Aorta (tissue), 5 donors: ENCODE data around the gene RIN3. TPM values are rescaled to one million over a fixed set of nuclear protein-coding genes. Genes with fewer than 3 reads are reported as not detected.
A peak's percentile ranks its signal among the peaks of the same experiment; 100 is the strongest.

Source experiments
- ATAC-seq: fragments of 200-7000 bp; cut with Tn5 transposase; one replicate; pipeline ENCODE4 v1.9.1; 2022; ENCODE audit warnings: moderate library complexity; ENCODE audit not compliant: low FRiP score
- DNase-seq, 2 donors: peaks; one replicate each; pipeline ENCODE4 v3.0.0-alpha.2; 2020
- H3K27ac ChIP-seq, 2 donors: one replicate each; pipeline ENCODE4 v1.5.1; 2013; ENCODE audit warnings: low read length in 2 of 2, mild to moderate bottlenecking in 2 of 2, moderate library complexity in 2 of 2, control low read depth in 1 of 2, inconsistent platforms in 1 of 2, low read depth in 1 of 2
- H3K27me3 ChIP-seq, 2 donors: one replicate each; pipeline ENCODE4 v1.6.1; 2013; ENCODE audit warnings: control low read depth in 1 of 2, low read length in 1 of 2, mild to moderate bottlenecking in 1 of 2, moderate library complexity in 1 of 2; ENCODE audit not compliant: insufficient read depth in 2 of 2, control insufficient read depth in 1 of 2
- H3K36me3 ChIP-seq, 2 donors: one replicate each; pipeline ENCODE4 v1.6.1; 2013; ENCODE audit warnings: control low read depth in 1 of 2, low read length in 1 of 2, mild to moderate bottlenecking in 1 of 2; ENCODE audit not compliant: insufficient read depth in 2 of 2, control insufficient read depth in 1 of 2
- H3K4me1 ChIP-seq, 2 donors: one replicate each; pipeline ENCODE4 v1.6.1; 2013; ENCODE audit warnings: low read length in 2 of 2, control low read depth in 1 of 2, mild to moderate bottlenecking in 1 of 2, moderate library complexity in 1 of 2; ENCODE audit not compliant: insufficient read depth in 2 of 2, control insufficient read depth in 1 of 2
- H3K4me3 ChIP-seq, 2 donors: one replicate each; pipeline ENCODE4 v1.5.1; 2013; ENCODE audit warnings: low read length in 2 of 2, control low read depth in 1 of 2, mild to moderate bottlenecking in 1 of 2
- H3K9me3 ChIP-seq: one replicate; pipeline ENCODE4 v1.6.1; 2013; ENCODE audit warnings: mild to moderate bottlenecking, low read length; ENCODE audit not compliant: control insufficient read depth
- WGBS, 2 donors: extraction: QIAGEN DNeasy Blood & Tissue Kit; methylation state at CpG; one replicate each; pipeline ENCODE4 v1.1.7; 2013; 5-methylcytosine and 5-hydroxymethylcytosine counted together
- intact Hi-C, 2 donors: fragments of 100-400 bp; cut with DNase I; formaldehyde crosslinking; loops; one replicate each; pipeline versions ENCODE4 v1.14.2 to v1.15.0; 2022
- polyA plus RNA-seq, 2 donors: library from polyadenylated mRNA; stranded (reverse); fragments of 200-250 nt; gene quantifications; one replicate each; pipeline ENCODE4 v1.2.3, GENCODE V29; 2013
- total RNA-seq, 2 donors: library from RNA; stranded (reverse); fragmentation: NEBNext Ultra II Directional; extraction: Animal tissue kit (Norgen Biotek cat#: 25700); gene quantifications; one replicate each; pipeline ENCODE4 v1.2.1, GENCODE V29; 2021
- donor health status: healthy with polysubstance abuse.
- donor health status: Bipolar disorder and iron deficiency.
- donor health status: DM: no; HTN: no; CAD: no.
- donor health status: DM: no; HTN: no; CAD: no.
- donor health status: DM: yes; HTN: yes; CAD: no.

Gene RIN3
- total and polyA plus RNA-seq, 4 donors: 10.5 to 53.8 (median 30.1) TPM

DNA sequence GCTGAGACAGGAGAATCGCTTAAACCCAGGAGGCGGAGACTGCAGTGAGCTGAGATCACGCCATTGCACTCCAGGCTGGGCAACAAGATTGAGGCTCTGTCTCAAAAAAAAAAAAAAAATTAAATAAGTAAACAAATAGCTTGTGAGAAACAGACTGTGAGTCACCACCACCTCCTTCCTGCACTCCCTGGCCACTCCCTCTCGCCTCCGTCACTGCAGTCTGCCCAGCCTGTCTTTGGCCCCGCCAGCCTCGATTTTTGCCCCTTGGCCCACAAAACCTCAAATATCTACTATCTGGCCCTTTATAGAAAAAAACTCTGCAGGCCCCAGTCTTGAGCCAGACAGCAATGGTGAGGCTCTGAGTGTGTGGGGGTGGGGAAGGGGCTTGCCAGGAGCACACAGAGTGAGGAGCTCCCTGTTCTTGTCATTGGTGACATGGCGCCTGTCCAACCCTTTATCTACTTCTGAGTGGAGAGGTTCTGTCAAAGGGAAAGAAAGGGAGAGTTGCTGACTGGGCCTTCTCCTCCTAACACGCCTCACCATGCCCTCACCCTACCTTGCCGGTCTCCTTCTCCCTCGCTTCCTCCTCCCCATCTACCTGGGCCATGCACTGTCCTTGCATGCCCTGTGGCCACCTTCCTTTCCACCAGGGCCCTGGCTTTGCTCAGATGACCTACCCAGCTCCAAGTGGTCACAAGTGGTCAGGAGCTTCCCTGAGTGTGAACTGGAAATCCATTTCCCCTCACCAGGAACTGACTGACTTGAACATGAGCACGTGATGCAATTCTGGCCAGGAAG is 212.8 kb downstream of the RIN3 start:
- H3K36me3 ChIP-seq: no peaks in the 10 kb centered on the region
- no peaks in the 10 kb centered on the region for H3K9me3 ChIP-seq
- peak; percentile 61 for ATAC-seq
- intact Hi-C loops: no loop called here
- DNase-seq: peak; percentile 83 to 92
- no peaks in the 10 kb centered on the region for H3K4me1 ChIP-seq
- WGBS, 2 donors: 74 to 80% methylated on average over 12 of the region's 12 CpGs
- H3K27ac ChIP-seq: no peak overlapping the region
- no peak overlapping the region for H3K4me3 ChIP-seq
- no peaks in the 10 kb centered on the region for H3K27me3 ChIP-seq

GRCh38 chr14:92726933-92727262 is 213.3 kb downstream of the RIN3 start:
- no peak overlapping the region for H3K4me3 ChIP-seq
- no peaks in the 10 kb centered on the region for H3K4me1 ChIP-seq

GRCh38 chr14:92728759-92729364 is 215.3 kb downstream of the RIN3 start:
- no peaks in the 10 kb centered on the region for H3K4me1 ChIP-seq
- H3K36me3 ChIP-seq: no peaks in the 10 kb centered on the region
- 67 to 73% methylated on average over 8 of the region's 8 CpGs for WGBS, 2 donors
- intact Hi-C loops: no loop called here
- no peak for DNase-seq
- no peaks in the 10 kb centered on the region for H3K27me3 ChIP-seq
- H3K27ac ChIP-seq: no peak overlapping the region
- no peak for ATAC-seq
- no peaks in the 10 kb centered on the region for H3K9me3 ChIP-seq
- H3K4me3 ChIP-seq: no peak overlapping the region

More at GRCh38 chr14:92726933-92727262, 213.3 kb downstream of the RIN3 start:
- no peaks in the 10 kb centered on the region for H3K36me3 ChIP-seq
- H3K9me3 ChIP-seq: no peaks in the 10 kb centered on the region
- no peak for DNase-seq
- WGBS, 2 donors: 93 to 99% methylated on average over 8 of the region's 8 CpGs
- intact Hi-C loops: no loop called here
- no peak for ATAC-seq
- H3K27me3 ChIP-seq: no peaks in the 10 kb centered on the region
- no peak overlapping the region for H3K27ac ChIP-seq

DNA sequence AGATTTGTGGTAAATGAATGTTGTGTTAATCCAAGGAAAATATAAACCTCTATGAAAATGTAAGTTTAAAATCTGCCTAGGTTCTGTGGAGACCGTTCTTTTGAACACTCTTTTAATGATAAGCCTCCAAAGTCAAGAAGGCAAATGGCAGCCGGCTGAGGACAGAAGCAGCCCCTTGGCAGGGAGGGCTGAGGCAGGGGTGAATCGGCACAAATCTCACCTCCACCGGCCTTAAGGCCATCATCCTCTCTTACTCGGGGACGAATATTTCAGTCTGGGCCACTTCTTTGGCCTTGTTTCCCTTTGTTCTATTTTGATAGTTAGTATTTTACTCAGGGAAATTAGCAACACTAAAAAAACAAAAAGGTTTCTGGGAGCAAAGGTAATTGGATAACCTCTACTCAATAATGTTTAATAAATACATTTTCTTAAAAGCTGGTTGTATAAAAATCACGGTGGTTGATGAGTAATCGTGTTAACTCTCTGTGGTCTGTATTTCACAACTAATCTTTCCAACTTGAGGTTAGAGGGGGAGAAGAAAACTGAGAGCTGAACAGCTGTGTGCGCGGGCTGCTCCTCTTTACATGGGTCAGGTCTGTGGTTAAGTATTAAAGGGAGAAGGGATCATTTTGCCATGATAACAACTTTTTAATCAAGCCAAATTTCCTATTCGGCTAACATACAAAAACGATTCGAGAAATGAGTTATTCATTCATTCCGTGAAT is 216.2 kb downstream of the RIN3 start:
- H3K27ac ChIP-seq: no peak overlapping the region
- ATAC-seq (no peak), DNase-seq (no peak)
- H3K9me3 ChIP-seq: no peaks in the 10 kb centered on the region
- intact Hi-C loops: no loop called here
- no peaks in the 10 kb centered on the region for H3K4me1 ChIP-seq
- H3K4me3 ChIP-seq: no peak overlapping the region
- peaks cover 0 to 1% of the 10 kb centered on the region in 2 donors for H3K36me3 ChIP-seq
- 66 to 69% methylated on average over 14 of the region's 14 CpGs for WGBS, 2 donors
- no peaks in the 10 kb centered on the region for H3K27me3 ChIP-seq

- no peak for ATAC-seq
- peaks cover 0 to 1% of the 10 kb centered on the region in 2 donors for H3K36me3 ChIP-seq
- intact Hi-C loops: no loop called here
- H3K9me3 ChIP-seq: no peaks in the 10 kb centered on the region
- H3K27ac ChIP-seq: no peak overlapping the region
- H3K27me3 ChIP-seq: no peaks in the 10 kb centered on the region
- no peak overlapping the region for H3K4me3 ChIP-seq
- WGBS, 2 donors: 94 to 98% methylated on average over 3 of the region's 3 CpGs
- no peaks in the 10 kb centered on the region for H3K4me1 ChIP-seq
- no peak for DNase-seq
These were observed 218.1 kb downstream of the RIN3 start for GRCh38 chr14:92731622-92732115.

DNA sequence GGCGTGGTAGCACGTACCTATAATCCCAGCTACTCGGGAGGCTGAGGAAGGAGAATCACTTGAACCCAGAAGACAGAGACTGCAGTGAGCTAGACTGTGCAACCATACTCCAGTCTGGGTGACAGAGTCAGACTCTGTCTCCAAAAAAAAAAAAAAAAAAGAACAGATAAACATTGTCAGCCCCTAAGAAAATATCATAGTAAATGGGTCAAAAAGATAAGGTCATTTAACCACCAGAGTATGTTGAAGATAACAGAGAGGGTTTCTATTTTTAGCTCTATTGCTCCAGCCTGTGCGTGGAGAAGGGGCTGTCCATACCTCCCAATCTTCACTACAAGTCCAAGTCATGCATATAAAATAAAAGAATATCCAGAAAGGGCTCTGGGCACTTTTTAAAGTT is 219.4 kb downstream of the RIN3 start:
- intact Hi-C loops: no loop called here
- no peak for DNase-seq
- no peaks in the 10 kb centered on the region for H3K4me1 ChIP-seq
- no peak overlapping the region for H3K27ac ChIP-seq
- no peaks in the 10 kb centered on the region for H3K9me3 ChIP-seq
- 52 to 55% methylated on average over 4 of the region's 4 CpGs for WGBS, 2 donors
- H3K27me3 ChIP-seq: no peaks in the 10 kb centered on the region
- H3K36me3 ChIP-seq: peaks cover 0 to 1% of the 10 kb centered on the region in 2 donors
- ATAC-seq: no peak
- H3K4me3 ChIP-seq: no peak overlapping the region

GRCh38 chr14:92734618-92735017 is 221.0 kb downstream of the RIN3 start:
- Histone ChIP-seq H3K4me3 (no peak overlapping the region), H3K9me3 (no peaks in the 10 kb centered on the region), H3K27me3 (no peaks in the 10 kb centered on the region), H3K36me3 (peaks cover 0 to 1% of the 10 kb centered on the region in 2 donors), H3K4me1 (no peaks in the 10 kb centered on the region), H3K27ac (no peak overlapping the region)
- intact Hi-C loops: no loop called here
- WGBS, 2 donors: 85 to 89% methylated on average over 7 of the region's 7 CpGs
- ATAC-seq (peak; percentile 17), DNase-seq (no peak)

DNA sequence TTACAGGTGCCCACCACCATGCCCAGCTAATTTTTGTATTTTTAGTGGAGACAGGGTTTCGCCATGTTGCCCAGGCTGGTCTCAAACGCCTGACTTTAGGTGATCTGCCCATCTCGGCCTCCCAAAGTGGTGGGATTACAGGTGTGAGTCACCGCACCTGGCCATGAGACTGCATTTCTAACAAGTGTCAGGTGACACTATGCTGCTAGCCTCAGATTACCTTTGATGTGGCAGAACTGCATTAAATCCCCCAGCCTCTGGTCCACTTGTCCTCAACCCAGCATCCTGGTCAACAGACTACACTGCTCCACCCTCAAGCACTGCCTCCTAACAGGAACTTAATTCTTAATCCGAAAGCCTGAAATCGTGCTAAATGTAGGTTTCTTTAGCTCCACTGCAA is 221.8 kb downstream of the RIN3 start:
- intact Hi-C loops: no loop called here
- Histone ChIP-seq H3K4me3 (no peak overlapping the region), H3K27ac (no peak overlapping the region), H3K27me3 (no peaks in the 10 kb centered on the region), H3K9me3 (no peaks in the 10 kb centered on the region), H3K4me1 (no peaks in the 10 kb centered on the region), H3K36me3 (peaks cover 0 to 3% of the 10 kb centered on the region in 2 donors)
- DNase-seq: no peak
- 94 to 95% methylated on average over 6 of the region's 6 CpGs for WGBS, 2 donors
- ATAC-seq: no peak
